ENCODE results near the gene ATXN10.

Gene ATXN10

DNA sequence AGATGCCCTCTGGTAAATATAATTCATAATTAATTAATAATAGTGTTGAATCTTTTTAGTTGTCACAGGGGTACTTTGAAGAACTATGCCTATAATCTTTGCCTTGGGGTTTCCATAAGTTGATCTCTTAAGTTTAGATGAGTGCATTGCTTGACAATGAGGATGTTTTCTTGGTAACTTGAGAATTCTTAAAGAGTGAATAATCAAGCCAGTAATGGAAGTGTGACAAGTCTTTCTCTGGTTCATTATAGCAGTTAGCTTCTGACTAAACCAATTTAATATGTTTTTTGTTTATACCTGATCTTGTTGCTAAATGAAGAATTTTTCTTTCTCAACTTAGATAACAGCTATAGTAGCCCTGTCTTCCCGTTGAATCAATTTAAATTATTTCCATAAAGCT lies 46.2 kb downstream of the ATXN10 start:
- Histone ChIP-seq H3K9me3 (ENCODE audit: insufficient read depth, low read length, severe bottlenecking) (no peaks in the 10 kb centered on the region), H4K20me1 (ENCODE audit: insufficient read depth, low read length) (peaks cover 17% of the 10 kb centered on the region; the same call in 1 of the 2 replicates), H3K27me3 (ENCODE audit: insufficient read depth, low read length, poor library complexity) (no peaks in the 10 kb centered on the region), H2AFZ (ENCODE audit: low read depth, low read length) (no peak overlapping the region), H3K27ac (ENCODE audit: low read length) (no peak overlapping the region), H3K4me3 (ENCODE audit: low read depth in 1 of 2, low read length in 2 of 2) (no peak overlapping the region), H3K9ac (ENCODE audit: low read depth, low read length) (no peak overlapping the region), H3K36me3 (ENCODE audit: insufficient read depth, low read length) (peaks cover 76% of the 10 kb centered on the region), H3K4me2 (ENCODE audit: insufficient read depth, low read length) (no peak overlapping the region), H3K4me1 (ENCODE audit: insufficient read depth, low read length) (no peaks in the 10 kb centered on the region), H3K79me2 (ENCODE audit: insufficient read depth, low read length) (peaks cover 31% of the 10 kb centered on the region; the same call in 1 of the 2 replicates)
- DNase-seq (no peak), ATAC-seq (ENCODE audit: insufficient read depth, low read depth) (no peak)
- TF ChIP-seq, protein P1, sequence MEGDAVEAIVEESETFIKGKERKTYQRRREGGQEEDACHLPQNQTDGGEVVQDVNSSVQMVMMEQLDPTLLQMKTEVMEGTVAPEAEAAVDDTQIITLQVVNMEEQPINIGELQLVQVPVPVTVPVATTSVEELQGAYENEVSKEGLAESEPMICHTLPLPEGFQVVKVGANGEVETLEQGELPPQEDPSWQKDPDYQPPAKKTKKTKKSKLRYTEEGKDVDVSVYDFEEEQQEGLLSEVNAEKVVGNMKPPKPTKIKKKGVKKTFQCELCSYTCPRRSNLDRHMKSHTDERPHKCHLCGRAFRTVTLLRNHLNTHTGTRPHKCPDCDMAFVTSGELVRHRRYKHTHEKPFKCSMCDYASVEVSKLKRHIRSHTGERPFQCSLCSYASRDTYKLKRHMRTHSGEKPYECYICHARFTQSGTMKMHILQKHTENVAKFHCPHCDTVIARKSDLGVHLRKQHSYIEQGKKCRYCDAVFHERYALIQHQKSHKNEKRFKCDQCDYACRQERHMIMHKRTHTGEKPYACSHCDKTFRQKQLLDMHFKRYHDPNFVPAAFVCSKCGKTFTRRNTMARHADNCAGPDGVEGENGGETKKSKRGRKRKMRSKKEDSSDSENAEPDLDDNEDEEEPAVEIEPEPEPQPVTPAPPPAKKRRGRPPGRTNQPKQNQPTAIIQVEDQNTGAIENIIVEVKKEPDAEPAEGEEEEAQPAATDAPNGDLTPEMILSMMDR (IDR thresholded peaks at IDR 0.05; ENCODE audit: borderline replicate concordance, extremely low read depth, low read length, poor library complexity, severe bottlenecking), result no peak
- no peak for TF ChIP-seq EZH2 (IDR thresholded peaks at IDR 0.05; ENCODE audit: borderline replicate concordance, low read depth, low read length, severe bottlenecking)

DNA sequence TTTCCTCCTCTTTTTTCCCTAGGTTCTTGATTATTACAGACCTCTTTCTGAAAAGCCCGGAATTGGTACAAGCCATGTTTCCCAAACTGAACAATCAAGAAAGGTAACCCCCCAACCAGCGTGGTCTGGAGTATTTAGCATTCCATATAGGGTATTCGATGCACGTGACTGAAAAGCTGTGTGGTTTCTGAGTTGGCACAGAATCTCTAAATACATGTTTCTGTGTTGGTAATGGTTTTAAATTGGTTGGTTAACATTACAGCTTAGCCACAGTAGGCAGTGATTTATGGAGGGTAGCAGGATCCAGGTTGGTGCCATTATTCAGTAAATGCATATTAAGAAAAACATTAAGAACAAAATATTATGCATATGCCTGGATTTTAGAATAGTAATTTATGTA lies 46.8 kb downstream of the ATXN10 start:
- no peak overlapping the region for H3K27ac ChIP-seq (ENCODE audit: low read length)

DNA sequence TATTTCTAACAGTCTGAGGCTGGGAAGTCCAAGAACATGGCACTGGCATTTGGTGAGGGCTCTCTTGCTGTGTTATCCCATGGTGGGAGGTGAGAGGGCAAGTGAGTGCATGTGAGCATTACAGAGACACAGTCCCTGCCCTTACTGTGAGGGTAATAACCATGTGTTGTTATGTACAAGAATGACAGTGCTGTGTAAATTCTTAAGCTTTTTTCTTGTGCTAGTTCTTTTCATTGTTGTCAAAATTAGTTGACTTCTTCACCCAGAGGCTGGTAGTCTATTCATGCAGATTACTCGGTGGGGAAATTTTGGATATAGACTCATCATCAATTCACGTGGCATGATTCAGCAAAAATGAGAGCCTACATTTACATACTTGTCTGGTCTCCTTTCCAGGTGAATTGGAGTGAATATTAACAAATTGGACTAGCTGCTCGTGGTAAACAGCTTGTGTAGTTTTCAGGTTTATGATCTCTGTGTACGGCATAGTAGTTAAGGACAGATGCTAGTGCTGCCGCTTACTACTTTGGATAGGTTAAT lies 49.3 kb downstream of the ATXN10 start:
- ATAC-seq (ENCODE audit: insufficient read depth, low read depth) (no peak), DNase-seq (no peak)
- Histone ChIP-seq H3K36me3 (ENCODE audit: insufficient read depth, low read length) (peaks cover 58% of the 10 kb centered on the region), H3K4me2 (ENCODE audit: insufficient read depth, low read length) (no peak overlapping the region), H3K9me3 (ENCODE audit: insufficient read depth, low read length, severe bottlenecking) (no peaks in the 10 kb centered on the region), H3K79me2 (ENCODE audit: insufficient read depth, low read length) (peaks cover 42% of the 10 kb centered on the region), H2AFZ (ENCODE audit: low read depth, low read length) (no peak overlapping the region), H4K20me1 (ENCODE audit: insufficient read depth, low read length) (peaks cover 16% of the 10 kb centered on the region; the same call in 1 of the 2 replicates), H3K4me1 (ENCODE audit: insufficient read depth, low read length) (no peaks in the 10 kb centered on the region), H3K27me3 (ENCODE audit: insufficient read depth, low read length, poor library complexity) (no peaks in the 10 kb centered on the region), H3K4me3 (ENCODE audit: low read depth in 1 of 2, low read length in 2 of 2) (no peak overlapping the region), H3K9ac (ENCODE audit: low read depth, low read length) (no peak overlapping the region), H3K27ac (ENCODE audit: low read length) (no peak overlapping the region)
- TF ChIP-seq, protein P1 (IDR thresholded peaks at IDR 0.05; ENCODE audit: borderline replicate concordance, extremely low read depth, low read length, poor library complexity, severe bottlenecking), result no peak
- no peak for TF ChIP-seq EZH2 (IDR thresholded peaks at IDR 0.05; ENCODE audit: borderline replicate concordance, low read depth, low read length, severe bottlenecking)

More for the DNA sequence above, 46.8 kb downstream of the ATXN10 start:
- TF ChIP-seq EZH2 (IDR thresholded peaks at IDR 0.05; ENCODE audit: borderline replicate concordance, low read depth, low read length, severe bottlenecking), result no peak
- TF ChIP-seq, protein P1 (IDR thresholded peaks at IDR 0.05; ENCODE audit: borderline replicate concordance, extremely low read depth, low read length, poor library complexity, severe bottlenecking), result no peak
- Histone ChIP-seq H3K4me3 (ENCODE audit: low read depth in 1 of 2, low read length in 2 of 2) (no peak overlapping the region), H3K27me3 (ENCODE audit: insufficient read depth, low read length, poor library complexity) (no peaks in the 10 kb centered on the region), H3K4me2 (ENCODE audit: insufficient read depth, low read length) (no peak overlapping the region), H3K79me2 (ENCODE audit: insufficient read depth, low read length) (peaks cover 30% of the 10 kb centered on the region), H3K9ac (ENCODE audit: low read depth, low read length) (no peak overlapping the region), H3K4me1 (ENCODE audit: insufficient read depth, low read length) (no peaks in the 10 kb centered on the region), H3K36me3 (ENCODE audit: insufficient read depth, low read length) (peaks cover 75% of the 10 kb centered on the region), H4K20me1 (ENCODE audit: insufficient read depth, low read length) (peaks cover 14% of the 10 kb centered on the region; the same call in 1 of the 2 replicates), H2AFZ (ENCODE audit: low read depth, low read length) (no peak overlapping the region), H3K9me3 (ENCODE audit: insufficient read depth, low read length, severe bottlenecking) (no peaks in the 10 kb centered on the region)
- ATAC-seq (ENCODE audit: insufficient read depth, low read depth), result no peak
- no peak for DNase-seq
